Stimulated activated CD4-positive, alpha-beta T cell treated with anti-CD3 and anti-CD28 coated beads, Interleukin-1b, Interleukin-23, amount 100 ng/mL, for 48 hours (primary cell): ENCODE measurements around the gene BBX.
A peak's percentile ranks its signal among the peaks of the same experiment; 100 is the strongest.
"Not testable (repeated sequence)": the region's sequence is repeated elsewhere in the genome, so short reads cannot be mapped to it uniquely, and the experiment has no call there.

ENCODE experiments used
- DNase-seq: peaks from one replicate; pipeline ENCODE4 v3.0.0-alpha.2; 2020

The BBX gene

DNA sequence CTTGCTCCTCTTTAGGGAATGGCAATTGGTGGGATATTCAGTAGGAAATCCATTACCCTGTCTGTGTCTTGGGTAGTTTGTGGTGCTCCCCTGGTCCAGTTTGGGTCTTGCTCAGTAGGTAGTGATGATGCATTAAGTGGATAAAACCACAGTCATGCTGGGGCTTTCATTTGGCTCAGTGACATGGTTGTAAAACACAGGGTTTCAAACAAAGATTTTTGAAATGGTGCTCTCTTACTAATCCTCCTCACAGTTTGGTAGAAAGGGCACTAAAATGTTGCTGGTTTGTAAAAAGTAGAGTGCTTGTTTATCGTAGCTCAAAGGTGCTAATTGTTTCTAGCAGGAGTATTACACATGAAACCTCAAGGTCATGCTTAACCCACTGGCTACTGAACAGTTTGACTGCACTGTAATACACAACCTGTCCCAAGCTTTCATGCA, 22.9 kb downstream of the BBX start:
- no peak for DNase-seq

DNA sequence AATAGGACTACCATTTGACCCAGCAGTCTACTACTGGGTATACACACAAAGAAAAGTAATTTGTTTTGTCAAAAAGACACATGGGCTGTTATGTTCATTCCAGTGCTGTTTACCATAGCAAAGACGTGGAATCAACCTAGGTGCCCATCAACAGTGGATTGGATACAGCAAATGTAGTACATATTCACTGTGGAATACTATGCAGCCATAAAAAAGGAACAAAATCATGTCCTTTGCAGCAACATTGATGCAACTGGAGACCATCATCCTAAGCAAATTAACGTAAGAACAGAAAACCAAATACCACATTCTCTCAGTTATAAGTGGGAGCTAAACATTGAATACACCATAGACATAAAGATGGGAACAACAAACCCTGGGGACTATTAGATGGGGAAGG, 25.8 kb downstream of the BBX start:
- no peak for DNase-seq

DNA sequence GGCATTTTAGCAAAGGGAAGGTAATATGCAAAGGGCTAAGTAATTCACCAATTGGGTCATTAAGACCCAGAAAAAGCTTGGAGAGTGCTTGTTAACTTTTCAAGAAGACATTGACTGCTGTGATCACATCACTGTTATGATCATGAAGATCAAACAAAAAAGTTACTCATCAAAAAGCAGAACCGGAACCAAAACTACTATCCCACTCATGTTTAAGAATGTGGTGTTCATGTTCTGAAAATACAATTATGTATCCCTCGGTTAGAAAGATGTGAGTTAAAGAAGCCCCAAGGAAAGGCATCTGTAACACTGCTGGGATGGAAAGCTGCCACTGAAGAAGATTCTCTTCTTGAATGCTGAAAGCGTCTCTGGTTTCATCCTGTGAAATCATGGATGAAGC, 32.6 kb downstream of the BBX start:
- no peak for DNase-seq

GRCh38 chr3:107557743-107558142, 35.0 kb downstream of the BBX start:
- DNase-seq = no peak

- no peak for DNase-seq
These were observed 37.4 kb downstream of the BBX start for GRCh38 chr3:107560166-107560565.

DNA sequence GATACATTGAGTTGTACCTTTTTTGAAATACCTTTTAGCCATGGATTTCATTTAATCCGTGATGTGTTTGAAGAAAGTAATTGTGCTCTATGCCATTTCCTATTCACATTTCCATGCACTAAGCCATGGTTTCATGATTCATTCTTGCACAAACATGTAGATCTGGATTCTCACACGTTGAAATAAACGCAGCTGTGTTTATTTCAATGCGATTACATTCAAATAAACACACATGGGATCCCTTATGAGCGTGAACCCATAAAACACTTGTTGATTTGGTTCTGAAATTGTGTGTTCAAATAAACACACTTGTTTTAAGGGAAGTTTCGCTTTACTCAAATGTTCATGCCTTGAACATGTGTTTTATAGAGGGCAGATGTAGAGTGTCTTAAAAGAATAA, 39.2 kb downstream of the BBX start:
- DNase-seq = no peak

- DNase-seq = no peak
These were observed 40.3 kb downstream of the BBX start for GRCh38 chr3:107562969-107563529.

GRCh38 chr3:107565244-107565643, 42.5 kb downstream of the BBX start:
- not testable (repeated sequence) for DNase-seq

- not testable (repeated sequence) for DNase-seq
These were observed 48.3 kb downstream of the BBX start for GRCh38 chr3:107571089-107571488.

DNA sequence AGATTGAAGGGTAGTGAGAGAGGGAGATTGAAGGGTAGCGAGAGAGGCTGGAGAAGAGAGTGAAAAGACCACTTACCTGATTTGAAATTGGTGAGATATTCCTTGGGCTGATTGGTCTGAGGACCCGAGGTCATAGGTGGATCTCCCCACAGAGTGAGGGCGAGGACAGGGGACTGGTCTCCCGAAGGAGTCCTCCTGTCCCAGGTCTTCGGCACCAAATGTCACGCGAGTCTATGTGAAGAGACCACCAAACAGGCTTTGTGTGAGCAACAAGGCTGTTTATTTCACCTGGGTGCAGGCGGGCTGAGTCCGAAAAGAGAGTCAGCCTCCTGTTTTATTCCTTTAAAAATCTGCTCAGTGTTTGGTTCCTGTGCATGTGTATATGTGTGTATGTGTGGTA, 48.7 kb downstream of the BBX start:
- not testable (repeated sequence) for DNase-seq

DNA sequence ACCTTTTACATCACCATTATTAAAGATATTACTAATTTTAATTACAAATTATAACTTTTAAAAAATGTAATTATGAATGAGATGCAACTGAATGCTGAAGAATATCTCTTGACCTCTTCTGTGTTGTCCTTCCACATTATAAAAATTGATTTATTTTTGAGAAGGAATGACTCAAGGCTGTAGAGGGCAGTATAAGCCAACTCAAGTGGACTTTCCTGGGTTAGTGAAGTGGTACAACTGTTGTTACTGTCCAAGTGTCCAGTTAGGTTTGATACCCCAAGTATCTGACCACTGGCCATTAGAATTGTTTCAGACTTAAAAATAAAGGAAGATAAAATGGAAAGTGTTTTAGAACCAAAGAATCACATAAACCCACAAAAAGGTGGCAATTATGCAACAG, 51.9 kb downstream of the BBX start:
- DNase-seq = no peak

- no peak for DNase-seq
These were observed 55.3 kb downstream of the BBX start for GRCh38 chr3:107578091-107578490.

- no peak for DNase-seq
These were observed 55.8 kb downstream of the BBX start for GRCh38 chr3:107578523-107578922.

- no peak for DNase-seq
These were observed 56.6 kb downstream of the BBX start for GRCh38 chr3:107579371-107579770.

DNA sequence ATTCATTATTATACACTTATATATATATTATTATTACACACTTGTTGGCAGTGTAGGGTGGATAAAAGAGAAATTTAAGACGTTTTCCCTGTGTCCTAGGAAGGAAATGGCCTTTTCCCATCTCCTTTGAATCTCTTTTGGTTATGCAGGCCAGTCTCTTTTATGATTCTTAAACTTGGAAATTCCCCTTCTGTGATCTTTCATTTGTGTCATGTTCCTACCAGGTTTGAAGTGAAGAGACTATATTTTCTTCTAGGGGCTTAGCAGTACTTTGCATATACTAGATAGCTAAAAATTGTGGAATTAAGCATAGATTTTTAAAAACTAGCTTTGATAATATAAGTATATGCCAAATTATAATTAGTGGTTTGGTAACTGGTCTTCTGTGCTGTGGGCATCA, 58.5 kb downstream of the BBX start:
- DNase-seq = no peak

GRCh38 chr3:107588217-107588616, 65.5 kb downstream of the BBX start:
- DNase-seq = no peak

DNA sequence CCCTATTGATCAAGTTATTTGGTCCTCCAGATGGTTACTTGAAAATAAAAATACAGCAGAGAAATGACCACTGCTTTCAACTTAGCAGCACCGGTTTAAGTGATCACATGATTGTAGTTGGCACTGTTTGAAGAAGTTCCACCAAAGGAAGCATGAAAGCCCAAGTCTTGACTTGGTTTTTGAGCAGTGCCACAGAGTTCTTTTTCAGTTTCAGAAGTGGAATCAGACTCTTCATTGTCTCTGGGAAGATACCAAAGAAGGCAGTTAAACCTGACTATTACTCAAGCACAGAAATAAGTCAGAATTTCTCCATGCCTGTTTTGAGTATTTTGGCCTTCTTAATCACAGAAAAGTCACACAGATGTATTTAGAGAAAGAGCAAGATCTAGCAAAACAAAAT, 66.7 kb downstream of the BBX start:
- no peak for DNase-seq

- no peak for DNase-seq
These were observed 68.0 kb downstream of the BBX start for GRCh38 chr3:107590786-107591185.

DNA sequence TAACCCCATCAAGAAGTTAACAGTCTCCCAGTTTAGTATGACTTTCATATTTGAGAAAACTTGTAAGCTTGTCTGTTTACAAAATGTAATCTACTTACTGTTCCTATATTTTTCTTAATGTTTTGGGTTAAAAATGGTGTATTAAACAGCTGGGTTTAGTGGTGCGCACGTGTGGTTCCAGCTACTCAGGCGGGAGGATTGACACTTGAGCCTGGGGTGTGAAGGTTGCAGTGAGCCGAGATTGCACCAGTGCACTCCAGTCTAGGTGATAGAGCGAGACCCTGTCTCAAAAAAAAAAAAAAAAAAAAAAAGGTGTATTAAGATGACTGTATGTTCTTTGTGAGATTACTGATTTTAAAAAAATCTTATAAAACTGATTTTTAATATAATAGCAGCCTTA, 69.3 kb downstream of the BBX start:
- DNase-seq = no peak

GRCh38 chr3:107594870-107595269, 72.1 kb downstream of the BBX start:
- no peak for DNase-seq

- DNase-seq = no peak
These were observed 73.9 kb downstream of the BBX start for GRCh38 chr3:107596639-107597038.

DNA sequence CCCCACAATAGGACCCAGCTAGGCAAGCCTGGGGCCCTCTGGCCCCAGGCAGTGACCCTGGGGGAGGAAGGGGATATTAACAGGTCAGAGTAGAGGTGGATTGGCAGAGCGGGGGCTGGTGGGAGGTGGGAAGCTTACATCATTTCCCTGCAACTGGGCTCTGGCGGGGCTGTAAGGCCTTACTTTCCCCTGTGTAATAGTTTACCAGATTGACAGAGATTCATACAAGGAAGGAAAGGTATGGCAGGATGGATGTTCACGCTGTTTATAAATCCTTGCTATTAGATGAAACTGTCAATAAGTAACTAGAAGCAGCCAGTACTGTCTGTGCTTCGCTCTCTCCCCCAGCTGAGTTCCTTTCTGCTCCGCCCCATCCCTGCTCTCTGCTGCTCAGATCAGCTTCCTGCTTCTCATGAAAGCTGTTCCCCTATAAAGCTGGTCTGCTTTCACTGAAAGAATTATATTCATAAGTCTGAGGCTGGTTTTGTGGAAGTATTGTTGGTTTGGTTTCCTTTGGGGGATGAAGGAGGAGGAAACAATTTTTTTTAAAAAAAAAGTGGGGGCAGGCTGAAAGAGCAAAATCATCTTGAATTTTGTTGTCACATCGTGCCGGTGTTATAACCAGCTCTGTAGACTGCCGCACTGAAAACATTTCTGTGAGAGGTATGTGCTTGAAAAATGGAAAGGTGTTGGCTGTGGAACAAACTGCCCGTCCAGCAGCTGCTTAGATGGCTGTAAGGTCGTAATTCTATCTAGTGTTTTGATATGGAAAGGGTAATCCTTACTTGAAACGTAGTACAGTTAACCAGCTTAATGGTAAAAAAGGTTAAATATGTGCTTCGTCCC, 76.4 kb downstream of the BBX start:
- peak; percentile 45 for DNase-seq

- DNase-seq = no peak
These were observed 77.0 kb downstream of the BBX start for GRCh38 chr3:107599772-107600145.

DNA sequence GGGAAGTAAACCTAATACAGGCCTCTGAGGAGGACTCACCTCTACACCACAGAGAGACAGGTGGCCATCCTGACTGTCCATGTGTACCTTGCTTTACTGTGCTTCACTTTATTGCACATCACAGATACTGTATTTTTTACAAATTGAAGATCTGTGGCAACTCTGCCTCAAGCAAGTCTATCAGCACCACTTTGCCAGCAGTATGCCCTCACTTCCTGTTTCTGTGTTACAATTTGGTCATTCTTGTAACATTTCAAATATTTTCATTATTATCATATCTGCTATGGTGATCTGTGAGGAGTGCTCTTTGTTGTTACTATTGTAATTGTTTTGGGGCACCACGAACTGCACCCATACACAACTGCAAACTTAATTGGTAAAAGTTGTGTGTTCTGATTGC, 78.0 kb downstream of the BBX start:
- DNase-seq = no peak
